ENCODE data around the gene AMER3.
A peak's percentile ranks its signal among the peaks of the same experiment; 100 is the strongest.

The AMER3 gene

DNA sequence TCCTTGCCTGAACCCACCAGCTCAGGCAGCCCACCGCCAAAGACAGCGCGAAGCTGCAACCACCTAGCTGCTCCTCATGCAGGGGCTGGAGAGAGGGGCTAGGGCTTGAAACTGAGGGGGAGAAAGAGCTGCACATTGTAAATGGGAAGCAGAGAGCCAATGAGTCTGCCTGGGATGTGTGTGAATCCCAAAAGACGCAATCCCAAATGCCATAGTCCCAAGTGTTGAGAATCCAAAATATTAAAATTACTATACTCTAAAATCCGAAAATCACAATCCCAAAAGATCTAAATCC, 9.4 kb downstream of the AMER3 start:
- DNase-seq (ENCODE audit: low read depth) = no peak
- H3K4me3 ChIP-seq (ENCODE audit: low read depth, low read length) = no peak overlapping the region
- TF ChIP-seq POLR2A (IDR thresholded peaks at IDR 0.05; ENCODE audit: extremely low read depth, insufficient read length) (no peak), MYC (IDR thresholded peaks at IDR 0.05; ENCODE audit: low read depth, low read length) (no peak), CTCF (IDR thresholded peaks at IDR 0.05; ENCODE audit: low read depth, low read length) (no peak)
- TF ChIP-seq, protein P1, sequence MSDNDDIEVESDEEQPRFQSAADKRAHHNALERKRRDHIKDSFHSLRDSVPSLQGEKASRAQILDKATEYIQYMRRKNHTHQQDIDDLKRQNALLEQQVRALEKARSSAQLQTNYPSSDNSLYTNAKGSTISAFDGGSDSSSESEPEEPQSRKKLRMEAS (IDR thresholded peaks at IDR 0.05; ENCODE audit: low read depth, low read length) = no peak

DNA sequence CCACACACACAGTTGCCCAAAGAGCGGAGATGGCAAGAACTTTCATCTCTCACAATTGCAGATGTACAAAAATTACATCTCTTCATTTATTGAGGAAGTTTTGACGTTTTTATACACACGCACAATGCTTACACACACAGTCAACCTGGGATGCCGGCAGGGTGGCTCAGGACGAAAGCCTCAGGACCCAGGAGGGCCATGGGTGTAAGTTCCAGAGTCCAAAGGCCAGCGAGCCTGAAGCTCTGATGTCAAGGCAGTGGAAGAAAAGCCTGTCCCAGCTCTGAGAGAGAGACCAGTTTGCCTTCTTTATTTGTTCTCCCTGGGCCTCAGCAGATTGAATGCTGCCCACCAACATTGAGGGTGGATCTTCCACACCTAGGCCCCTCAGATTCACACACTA, 10.1 kb downstream of the AMER3 start:
- no peak for DNase-seq (ENCODE audit: low read depth)
- H3K4me3 ChIP-seq (ENCODE audit: low read depth, low read length) = no peak overlapping the region
- TF ChIP-seq POLR2A (IDR thresholded peaks at IDR 0.05; ENCODE audit: extremely low read depth, insufficient read length) = no peak
- TF ChIP-seq, protein P1 (IDR thresholded peaks at IDR 0.05; ENCODE audit: low read depth, low read length) = no peak
- no peak for TF ChIP-seq MYC (IDR thresholded peaks at IDR 0.05; ENCODE audit: low read depth, low read length)
- TF ChIP-seq CTCF (IDR thresholded peaks at IDR 0.05; ENCODE audit: low read depth, low read length) = no peak

DNA sequence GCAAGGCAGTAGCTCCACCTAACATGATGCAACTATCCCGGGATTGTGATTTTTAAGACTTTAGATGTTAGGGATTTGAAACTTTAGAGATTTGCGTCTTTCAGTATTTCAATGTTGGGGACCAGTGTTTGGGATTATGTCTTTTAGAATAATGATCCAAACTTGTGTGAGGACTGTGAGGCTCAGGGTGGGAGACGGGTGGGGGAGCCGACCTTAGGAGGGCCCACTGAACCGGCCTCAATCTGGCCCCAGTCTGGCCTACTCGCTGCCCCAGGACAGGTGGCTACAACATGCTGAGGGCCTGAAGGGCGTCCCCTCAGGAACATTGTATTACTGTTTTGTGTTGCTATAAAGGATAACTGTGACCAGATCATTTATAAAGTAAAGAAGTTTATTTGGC, 10.7 kb downstream of the AMER3 start:
- no peak overlapping the region for H3K4me3 ChIP-seq (ENCODE audit: low read depth, low read length)
- TF ChIP-seq POLR2A (IDR thresholded peaks at IDR 0.05; ENCODE audit: extremely low read depth, insufficient read length) (no peak), MYC (IDR thresholded peaks at IDR 0.05; ENCODE audit: low read depth, low read length) (no peak), CTCF (IDR thresholded peaks at IDR 0.05; ENCODE audit: low read depth, low read length) (no peak)
- TF ChIP-seq, protein P1 (IDR thresholded peaks at IDR 0.05; ENCODE audit: low read depth, low read length) = no peak
- DNase-seq (ENCODE audit: low read depth) = no peak

DNA sequence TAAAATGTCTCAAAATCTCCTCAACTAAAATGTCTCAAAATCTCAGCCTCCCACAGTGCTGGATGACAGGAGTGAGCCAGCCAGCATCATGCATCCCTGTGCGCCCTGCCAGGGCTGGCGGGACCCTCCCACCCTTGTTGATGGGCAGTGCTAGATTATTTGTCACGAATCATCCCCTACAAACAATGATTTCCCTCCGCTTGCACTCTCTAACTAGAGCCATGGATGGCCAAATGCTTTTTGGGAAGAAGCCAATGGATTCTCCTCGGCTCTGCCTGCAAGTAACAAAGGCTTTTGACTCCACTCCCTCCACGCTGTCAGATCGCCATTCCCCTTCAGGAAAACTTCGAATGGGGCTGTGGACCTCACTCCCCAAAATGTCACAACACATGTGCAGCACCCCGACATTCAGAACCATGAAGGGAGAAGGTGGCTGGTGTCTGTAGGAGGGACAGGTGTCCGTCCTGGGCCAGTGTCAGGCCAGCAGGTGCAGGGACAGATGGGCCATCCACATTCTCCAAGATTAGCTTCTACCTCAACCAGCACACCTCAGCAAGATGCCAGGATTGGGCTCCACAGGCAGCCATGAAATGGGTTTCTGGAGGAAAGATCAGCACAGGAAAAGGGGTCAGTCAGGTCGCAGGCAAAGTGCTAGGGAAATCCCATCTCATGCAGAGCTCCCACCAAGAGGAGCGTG, 11.5 kb downstream of the AMER3 start:
- TF ChIP-seq MYC (IDR thresholded peaks at IDR 0.05; ENCODE audit: low read depth, low read length) = no peak
- TF ChIP-seq, protein P1 (IDR thresholded peaks at IDR 0.05; ENCODE audit: low read depth, low read length) = no peak
- TF ChIP-seq CTCF (IDR thresholded peaks at IDR 0.05; ENCODE audit: low read depth, low read length) = no peak
- no peak for TF ChIP-seq POLR2A (IDR thresholded peaks at IDR 0.05; ENCODE audit: extremely low read depth, insufficient read length)
- DNase-seq (ENCODE audit: low read depth) = no peak

GRCh38 chr2:130767408-130767775, 12.1 kb downstream of the AMER3 start:
- no peak for DNase-seq (ENCODE audit: low read depth)
- no peak overlapping the region for H3K4me3 ChIP-seq (ENCODE audit: low read depth, low read length)
- TF ChIP-seq, protein P1 (IDR thresholded peaks at IDR 0.05; ENCODE audit: low read depth, low read length) = no peak
- TF ChIP-seq MYC (IDR thresholded peaks at IDR 0.05; ENCODE audit: low read depth, low read length) = no peak
- TF ChIP-seq POLR2A (IDR thresholded peaks at IDR 0.05; ENCODE audit: extremely low read depth, insufficient read length) = no peak
- peak; percentile 22 for TF ChIP-seq CTCF (IDR thresholded peaks at IDR 0.05; ENCODE audit: low read depth, low read length)

More for the DNA sequence above, 11.5 kb downstream of the AMER3 start:
- no peak overlapping the region for H3K4me3 ChIP-seq (ENCODE audit: low read depth, low read length)
